Keratinocyte (primary cell): ENCODE data around the gene S100A7A. TPM values are rescaled to one million over a fixed set of nuclear protein-coding genes. Genes with fewer than 3 reads are reported as not detected.
"Not testable (repeated sequence)": the region's sequence is repeated elsewhere in the genome, so short reads cannot be mapped to it uniquely, and the experiment has no call there.

Experiments used
- DNase-seq: peaks from one replicate; pipeline ENCODE4 v3.0.0-alpha.2; 2011; ENCODE audit warnings: low read depth, missing footprints, low spot score
- FAIRE-seq: peaks from 2 replicates; lab custom pipeline; 2011; peaks lifted over from hg19 to GRCh38; lab: Jason Lieb, UNC
- H2AFZ ChIP-seq: 2 replicates; pipeline ENCODE4 v1.6.0; 2012; ENCODE audit warnings: low read length, control low read depth, inconsistent platforms; ENCODE audit not compliant: control insufficient read depth
- H3K27ac ChIP-seq: 2 replicates; pipeline ENCODE4 v1.5.1; 2011; ENCODE audit warnings: low read length; ENCODE audit not compliant: control insufficient read depth, insufficient read depth
- H3K27me3 ChIP-seq: 3 replicates; pipeline ENCODE4 v1.6.0; 2011; ENCODE audit warnings: low read length; ENCODE audit not compliant: control insufficient read depth, insufficient read depth; ENCODE audit errors: extremely low read depth
- H3K36me3 ChIP-seq, 2 experiments: 2 replicates in 1 of 2; 3 replicates in 1 of 2; pipeline ENCODE4 v1.5.1; 2011; ENCODE audit warnings: low read length in 2 of 2, mild to moderate bottlenecking in 1 of 2; ENCODE audit not compliant: control insufficient read depth in 2 of 2, insufficient read depth in 2 of 2; ENCODE audit errors: extremely low read depth in 1 of 2
- H3K4me1 ChIP-seq: 3 replicates; pipeline ENCODE4 v1.5.1; 2011; ENCODE audit warnings: low read length; ENCODE audit not compliant: control insufficient read depth, insufficient read depth; ENCODE audit errors: extremely low read depth
- H3K4me2 ChIP-seq: 3 replicates; pipeline ENCODE4 v1.6.0; 2011; ENCODE audit warnings: low read depth, low read length; ENCODE audit not compliant: control insufficient read depth, insufficient read depth; ENCODE audit errors: extremely low read depth
- H3K4me3 ChIP-seq, 3 experiments: fragments of 200-600 bp in 1 of 3; sonication (generic) in 1 of 3; 2 replicates in 2 of 3; 3 replicates in 1 of 3; pipeline ENCODE4 v1.5.1; 2011 to 2016; ENCODE audit warnings: low read length in 3 of 3, mild to moderate bottlenecking in 3 of 3, control low read depth in 2 of 3, inconsistent platforms in 1 of 3, low read depth in 1 of 3, mixed read lengths in 1 of 3, mixed run types in 1 of 3, moderate library complexity in 1 of 3; ENCODE audit not compliant: control insufficient read depth in 2 of 3, insufficient read depth in 2 of 3; ENCODE audit errors: extremely low read depth in 1 of 3
- H3K79me2 ChIP-seq: 2 replicates; pipeline ENCODE4 v1.6.0; 2012; ENCODE audit warnings: low read length; ENCODE audit not compliant: control insufficient read depth, insufficient read depth
- H3K9ac ChIP-seq: 3 replicates; pipeline ENCODE4 v1.6.0; 2011; ENCODE audit warnings: low read length; ENCODE audit not compliant: control insufficient read depth, insufficient read depth; ENCODE audit errors: extremely low read depth
- H3K9me1 ChIP-seq: 3 replicates; pipeline ENCODE4 v1.6.0; 2011; ENCODE audit warnings: low read length; ENCODE audit not compliant: control insufficient read depth, insufficient read depth; ENCODE audit errors: extremely low read depth
- H3K9me3 ChIP-seq: 2 replicates; pipeline ENCODE4 v1.5.1; 2012; ENCODE audit warnings: low read depth, low read length; ENCODE audit not compliant: control insufficient read depth
- H4K20me1 ChIP-seq: 3 replicates; pipeline ENCODE4 v1.6.0; 2011; ENCODE audit warnings: low read length; ENCODE audit not compliant: control insufficient read depth, insufficient read depth; ENCODE audit errors: extremely low read depth
- CTCF ChIP-seq, 3 experiments: IDR thresholded peaks in 1 of 3; conservative IDR thresholded peaks in 1 of 3; optimal IDR thresholded peaks in 1 of 3; 2 replicates in 2 of 3; 3 replicates in 1 of 3; pipeline versions ENCODE3 to v1.5.1; 2011; ENCODE audit warnings: low read length in 3 of 3, mild to moderate bottlenecking in 3 of 3, moderate library complexity in 2 of 3, control low read depth in 1 of 3, inconsistent platforms in 1 of 3; ENCODE audit not compliant: insufficient read depth in 2 of 3; ENCODE audit errors: extremely low read depth in 1 of 3
- EZH2 ChIP-seq: IDR thresholded peaks from one replicate; pipeline ENCODE4 v1.6.1; 2012; ENCODE audit warnings: inconsistent platforms, mild to moderate bottlenecking, low read length, moderate library complexity
- dilution Hi-C: fragments of 300-500 bp; cut with MboI; formaldehyde crosslinking; loops from one replicate; pipeline ENCODE4 v1.7.0; 2020; ENCODE audit warnings: low sequenced_read_pairs; ENCODE audit not compliant: extremely low pct_ligation_motif_present
- polyA plus RNA-seq, 5 experiments: library from polyadenylated mRNA; depleted of rRNA in 3 of 5; stranded (reverse) in 3 of 5; stranded (forward) in 1 of 5; unstranded in 1 of 5; fragments of >200 nt; gene quantifications; 1 replicate in 1 of 5; 2 replicates in 3 of 5; 3 replicates in 1 of 5; pipeline versions ENCODE4 v1.2.1 to v1.2.3, GENCODE V29; 2011 to 2012; ENCODE audit warnings: missing spikeins in 2 of 5, low read depth in 1 of 5, low replicate concordance in 1 of 5

S100A7A gene
- polyA plus RNA-seq, 1 donor (not counting 4 experiments of a cell fraction or from before 2014, with no cell fraction given), result not detected

GRCh38 chr1:153460551-153460950 lies 44.2 kb downstream of the S100A7A start, which contains the start of gene S100A7:
TSS of gene S100A7 (minus strand) at chr1:153460651. CDS start at chr1:153459013, 1,638 bp downstream.
- Histone ChIP-seq H3K79me2 (no peaks in the 10 kb centered on the region), H3K4me2 (no peak within 1 kb of the TSS), H2AFZ (no peak within 1 kb of the TSS), H4K20me1 (no peaks in the 10 kb centered on the region), H3K27ac (no peak within 1 kb of the TSS), H3K9ac (no peak within 1 kb of the TSS), H3K9me1 (no peaks in the 10 kb centered on the region), H3K4me1 (no peaks in the 10 kb centered on the region), H3K36me3 (no peaks in the 10 kb centered on the region), H3K27me3 (peaks cover 22% of the 10 kb centered on the region), H3K4me3 (no peak within 1 kb of the TSS), H3K9me3 (no peaks in the 10 kb centered on the region)
- dilution Hi-C loops, result no loop called here
- DNase-seq (no peak), FAIRE-seq (no peak)
- TF ChIP-seq CTCF (optimal IDR thresholded peaks at IDR 0.05 in 1 of 3, IDR thresholded peaks at IDR 0.05 in 1 of 3, conservative IDR thresholded peaks at IDR 0.05 in 1 of 3; ENCODE audit: extremely low read depth in 1 of 3, insufficient read depth in 2 of 3, low read length in 3 of 3), result no peak
- TF ChIP-seq EZH2, result no peak

GRCh38 chr1:153462741-153463140 lies 46.4 kb downstream of the S100A7A start:
- H3K36me3 ChIP-seq, H2AFZ ChIP-seq, H3K4me1 ChIP-seq, H3K4me3 ChIP-seq, FAIRE-seq, H3K9ac ChIP-seq, H3K27ac ChIP-seq, H3K4me2 ChIP-seq, H4K20me1 ChIP-seq, dilution Hi-C loops, H3K9me1 ChIP-seq, H3K79me2 ChIP-seq, H3K9me3 ChIP-seq, DNase-seq: not testable (repeated sequence)
- H3K27me3 ChIP-seq, result peaks cover 13% of the 10 kb centered on the region
